SK-N-SH treated with all-trans-retinoic acid at 6 μM for 48 hours (cell line): ENCODE results near the gene PLPPR5.
A peak's percentile ranks its signal among the peaks of the same experiment; 100 is the strongest.

Source experiments
- PPARA ChIP-seq: fragments of 250-450 bp; sonication (Bioruptor Pico); IDR thresholded peaks from 2 replicates; pipeline ENCODE4 v1.5.0; 2020; ENCODE audit warnings: mild to moderate bottlenecking, borderline replicate concordance
- TCF4 ChIP-seq: fragments of 250-450 bp; sonication (Bioruptor Pico); IDR thresholded peaks from 2 replicates; pipeline ENCODE4 v1.8.0; 2021; ENCODE audit warnings: mild to moderate bottlenecking, moderate library complexity, borderline replicate concordance
- ZFP30 ChIP-seq: fragments of 450-650 bp; formaldehyde crosslinking; IDR thresholded peaks from 2 replicates; pipeline ENCODE4 v1.5.0; 2022; ENCODE audit warnings: mild to moderate bottlenecking, moderate library complexity

- no peak for TF ChIP-seq PPARA (CRISPR knock-in tag)
- TF ChIP-seq TCF4 (CRISPR knock-in tag) = 0 out of 2 replicates have a peak, but pooled peaks have one; percentile 24
- no peak for TF ChIP-seq ZFP30 (CRISPR knock-in tag)
Measured at GRCh38 chr1:98929437-98929836, 75.2 kb downstream of the PLPPR5 start.
